ENCODE results near the gene DAPK2.
"Not testable (repeated sequence)": the region's sequence is repeated elsewhere in the genome, so short reads cannot be mapped to it uniquely, and the experiment has no call there.

The DAPK2 gene

DNA sequence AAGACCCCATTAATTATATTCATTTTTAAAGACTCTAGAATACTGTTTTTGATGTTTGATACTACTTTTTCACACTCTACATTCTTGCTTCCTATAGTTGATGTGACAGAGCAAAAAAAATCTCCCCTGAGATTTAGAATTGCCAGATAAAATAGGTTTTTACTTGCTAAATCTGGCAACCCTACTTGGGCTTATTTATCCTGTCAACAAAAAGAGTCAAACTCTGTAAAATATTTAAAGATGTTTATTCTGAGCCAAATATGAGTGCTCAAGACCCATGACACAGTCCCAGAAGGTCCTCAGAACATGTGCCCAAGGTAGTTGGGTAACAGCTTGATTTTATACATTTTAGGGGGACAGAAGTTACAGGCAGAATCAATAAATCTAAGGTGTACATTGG is 72.3 kb downstream of the DAPK2 start:
- DNase-seq (ENCODE audit: low read depth in 4 of 4, low spot score in 1 of 4) = no peak

DNA sequence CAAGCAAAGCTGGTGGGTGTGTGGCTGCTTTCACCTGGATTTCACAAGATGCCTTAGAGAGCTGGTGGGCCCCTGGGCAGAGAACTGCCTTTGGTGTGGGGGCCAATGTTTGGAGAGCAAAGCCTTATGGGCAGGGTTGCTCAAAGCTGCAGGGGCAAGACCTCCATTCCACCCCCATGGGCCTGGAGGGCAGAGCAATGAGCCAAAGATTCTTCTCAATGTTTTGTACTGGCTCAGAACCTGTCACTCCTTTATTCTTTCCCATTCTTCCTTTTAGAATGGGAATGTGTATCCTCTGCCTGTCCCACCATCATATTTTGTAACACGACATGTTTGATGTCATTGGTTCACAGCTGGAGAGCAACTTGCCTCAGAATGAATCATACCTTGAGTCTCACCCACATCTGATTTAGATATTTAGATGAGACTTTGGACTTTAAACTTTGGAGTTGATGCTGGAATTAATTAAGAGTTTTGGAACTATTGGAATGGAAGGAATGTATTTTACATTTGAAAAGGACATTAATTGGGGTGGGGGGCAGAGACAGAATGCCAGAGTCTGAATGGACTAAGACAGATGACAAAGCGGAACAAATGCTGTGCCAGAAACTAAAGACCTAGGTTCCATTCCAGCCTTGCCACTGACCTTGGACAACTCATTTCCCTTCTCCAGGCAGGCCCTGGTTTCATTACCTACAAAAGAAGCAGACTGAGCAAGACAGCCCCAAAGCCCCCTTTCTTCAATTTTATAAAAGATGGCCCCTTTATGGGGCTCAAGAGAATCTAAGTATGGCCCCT is 72.9 kb downstream of the DAPK2 start:
- no peak for DNase-seq (ENCODE audit: low read depth in 4 of 4, low spot score in 1 of 4)

DNA sequence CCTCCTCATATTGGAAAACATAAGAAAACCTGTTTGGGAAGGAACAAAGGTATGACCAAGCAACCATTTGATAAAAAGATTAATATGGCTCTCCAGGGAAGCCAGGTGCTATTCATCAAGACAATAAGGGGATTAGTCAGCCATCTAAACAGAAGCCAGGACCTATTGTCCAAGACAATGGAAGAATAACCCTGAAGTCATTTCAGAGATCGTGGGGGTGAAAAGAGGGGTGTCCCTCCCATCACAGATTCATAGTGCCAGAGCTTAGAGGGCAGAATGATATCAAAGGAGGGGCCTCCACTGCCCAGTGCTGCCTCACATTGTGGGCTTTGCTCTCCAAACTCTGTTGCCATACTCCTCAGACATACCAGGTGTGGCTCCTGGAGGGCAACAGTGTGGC is 73.5 kb downstream of the DAPK2 start:
- DNase-seq (ENCODE audit: low read depth in 4 of 4, low spot score in 1 of 4) = no peak

DNA sequence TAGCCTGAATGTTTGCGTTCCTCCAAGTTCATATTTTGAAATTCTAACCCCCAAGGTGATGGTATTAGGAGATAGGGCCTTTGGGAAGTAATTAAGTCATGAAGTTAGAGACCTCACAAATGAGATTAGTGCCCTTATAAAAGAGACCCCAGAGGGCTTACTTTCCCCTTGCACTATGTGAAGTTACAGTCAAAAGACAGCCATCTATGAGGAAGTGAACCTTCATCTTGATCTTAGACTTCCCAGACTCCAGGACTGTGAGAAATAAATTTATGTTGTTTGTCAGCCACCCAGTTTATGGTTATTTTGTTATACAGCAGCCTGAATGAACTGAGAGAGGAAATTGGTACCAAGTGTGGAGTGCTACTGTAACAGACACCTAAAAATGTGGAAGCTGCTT is 74.4 kb downstream of the DAPK2 start:
- DNase-seq (ENCODE audit: low read depth in 4 of 4, low spot score in 1 of 4) = no peak

DNA sequence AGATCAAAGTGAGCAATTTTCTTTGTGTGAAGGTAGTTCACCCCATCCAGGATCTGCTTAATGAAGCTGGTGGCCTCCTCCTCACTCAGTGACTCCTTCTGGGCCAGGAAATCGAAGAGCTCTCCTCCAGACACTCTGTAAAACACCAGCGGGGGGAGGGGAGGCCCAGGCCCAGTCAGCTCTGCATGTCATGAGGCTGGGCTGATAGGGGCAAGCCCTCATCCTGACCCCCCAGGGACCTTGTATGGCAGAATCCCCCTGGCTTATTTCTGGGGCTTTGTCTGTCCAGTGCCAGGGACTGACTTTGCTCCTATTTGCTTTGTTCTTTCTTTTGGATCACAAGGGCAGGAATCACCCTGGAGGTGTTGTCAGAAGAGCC is 74.9 kb downstream of the DAPK2 start:
- DNase-seq (ENCODE audit: low read depth in 4 of 4, low spot score in 1 of 4) = peak in 2 of 4 experiments; percentile 12 to 51

DNA sequence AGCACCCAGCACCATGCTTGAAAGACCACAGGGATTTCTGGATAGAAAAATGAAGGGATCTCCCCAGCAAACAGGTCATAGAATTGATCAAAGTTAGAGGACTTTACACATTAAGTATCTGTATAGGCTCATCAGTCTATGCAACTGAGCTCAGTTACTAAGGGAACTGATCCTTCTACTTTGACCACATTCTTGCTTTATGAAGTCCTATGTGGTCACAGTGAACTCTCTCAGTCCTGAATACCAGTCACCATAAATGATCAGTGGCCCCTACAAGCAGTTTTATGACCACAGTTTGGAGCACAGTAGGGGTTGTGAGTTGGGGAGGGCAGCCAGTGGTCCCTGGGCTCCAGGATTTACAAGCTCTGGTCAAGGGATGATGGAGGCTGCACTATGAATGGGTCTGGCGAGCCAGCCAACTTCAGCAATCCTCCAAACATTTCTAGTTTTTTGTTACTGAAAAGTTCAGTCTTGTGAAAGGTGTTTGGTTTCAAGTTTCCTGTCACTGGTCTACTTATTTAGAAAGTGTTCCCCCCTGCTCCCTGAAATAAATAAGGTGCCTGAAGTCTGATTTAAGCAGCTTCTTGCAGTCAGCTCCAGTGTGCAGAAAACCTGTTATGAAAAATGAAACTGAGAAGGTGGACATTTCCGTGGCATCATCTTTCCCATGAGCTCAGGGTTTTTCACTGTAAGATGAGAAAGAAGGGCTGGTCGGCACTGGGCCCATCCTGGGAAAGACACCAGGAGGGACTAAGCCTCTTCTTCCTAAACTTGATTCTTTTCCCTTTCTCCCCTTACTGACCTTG is 75.5 kb downstream of the DAPK2 start:
- DNase-seq (ENCODE audit: low read depth in 4 of 4, low spot score in 1 of 4) = no peak

DNA sequence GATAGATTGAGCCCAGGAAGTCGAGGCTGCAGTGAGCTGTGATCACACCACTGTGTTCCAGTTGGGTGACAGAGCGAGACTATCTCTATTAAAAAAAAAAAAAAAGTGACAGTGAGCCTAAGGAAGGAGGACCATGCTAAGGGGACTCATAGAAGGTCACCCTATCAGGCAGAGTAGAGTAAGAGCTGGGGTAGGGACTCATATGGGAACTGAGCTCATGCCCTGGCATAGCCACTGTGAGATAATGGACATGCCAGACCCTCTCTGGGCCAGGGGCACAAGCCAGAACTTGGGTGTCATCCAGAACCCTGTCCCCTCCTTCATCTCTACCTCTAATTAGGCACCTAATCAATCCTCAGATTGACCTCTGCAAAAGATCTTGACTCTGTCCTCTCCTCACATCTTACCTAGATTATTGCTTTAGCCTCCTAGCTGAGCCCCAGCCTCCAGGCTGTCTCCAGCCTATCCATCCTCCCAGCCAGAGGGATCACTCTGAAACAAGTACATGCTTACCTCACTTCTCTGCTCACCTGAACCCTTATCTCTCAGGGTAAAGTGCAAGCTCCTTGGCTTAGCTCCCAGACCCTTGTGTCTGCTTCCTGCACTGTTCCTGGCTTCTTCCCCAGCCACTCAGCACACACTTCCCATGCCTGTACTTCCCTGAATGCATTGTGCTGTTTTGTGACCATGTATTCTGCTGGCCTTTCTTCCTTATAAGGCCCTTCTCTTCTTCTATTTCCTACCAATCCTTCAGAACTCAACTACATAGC is 76.4 kb downstream of the DAPK2 start:
- no peak for DNase-seq (ENCODE audit: low read depth in 4 of 4, low spot score in 1 of 4)

DNA sequence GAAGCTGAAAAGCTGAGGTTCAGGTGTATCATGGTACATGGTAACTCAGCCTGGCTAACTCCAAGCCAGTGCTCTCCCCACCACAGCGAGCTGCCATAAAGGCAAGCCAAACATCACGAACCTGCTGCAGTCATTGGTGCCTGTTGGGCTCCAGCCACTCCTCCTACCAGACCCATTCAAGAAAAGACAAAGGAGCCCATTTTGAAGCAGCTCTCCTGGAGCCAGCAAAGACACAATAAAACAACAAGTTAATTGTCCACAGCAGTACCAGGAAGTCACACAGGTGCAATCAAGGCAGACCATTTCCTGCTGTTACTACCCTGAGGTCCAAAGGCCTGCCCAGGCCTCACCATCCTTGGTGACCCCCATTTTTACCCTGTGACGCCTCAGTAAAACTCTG is 77.6 kb downstream of the DAPK2 start:
- no peak for DNase-seq (ENCODE audit: low read depth in 4 of 4, low spot score in 1 of 4)

DNA sequence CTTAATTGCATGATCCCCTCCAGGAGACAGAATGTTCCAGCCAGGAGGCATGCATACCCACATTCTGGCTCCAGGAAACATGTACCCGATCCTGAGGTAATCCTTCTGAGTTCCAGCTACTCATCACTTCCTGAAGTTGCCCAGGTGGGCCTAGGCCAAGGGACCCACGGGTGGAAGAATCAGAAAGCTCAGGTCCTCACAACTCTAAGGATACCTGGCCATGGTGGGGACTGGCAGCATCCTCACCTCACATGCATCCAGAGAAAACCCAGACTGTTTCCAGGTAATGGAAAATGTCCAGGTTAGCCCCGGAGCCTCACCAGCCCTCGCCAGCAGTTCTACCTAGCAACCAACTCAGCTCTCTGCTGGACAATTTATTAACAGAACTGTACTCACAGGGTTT is 78.2 kb downstream of the DAPK2 start:
- no peak for DNase-seq (ENCODE audit: low read depth in 4 of 4, low spot score in 1 of 4)

DNA sequence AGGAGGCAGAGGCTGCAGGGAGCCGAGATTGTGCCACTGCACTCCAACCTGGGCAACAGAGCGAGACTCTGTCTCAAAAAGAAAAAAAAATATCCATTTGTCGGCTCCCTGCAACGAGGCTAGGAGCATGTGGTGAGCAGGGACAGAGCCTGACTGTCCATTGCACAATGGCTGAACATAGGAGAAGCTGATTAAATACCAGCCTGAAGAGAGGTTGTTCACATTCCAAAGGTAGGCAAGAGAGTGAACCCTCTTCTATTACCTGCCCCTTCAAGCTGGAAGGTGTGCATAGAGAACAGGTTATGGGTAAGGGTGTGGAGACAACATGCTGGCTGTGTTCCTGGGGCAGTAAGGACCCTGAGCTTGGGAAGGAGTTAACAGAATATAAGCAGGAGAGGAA is 78.7 kb downstream of the DAPK2 start:
- DNase-seq (ENCODE audit: low read depth in 4 of 4, low spot score in 1 of 4) = no peak

DNA sequence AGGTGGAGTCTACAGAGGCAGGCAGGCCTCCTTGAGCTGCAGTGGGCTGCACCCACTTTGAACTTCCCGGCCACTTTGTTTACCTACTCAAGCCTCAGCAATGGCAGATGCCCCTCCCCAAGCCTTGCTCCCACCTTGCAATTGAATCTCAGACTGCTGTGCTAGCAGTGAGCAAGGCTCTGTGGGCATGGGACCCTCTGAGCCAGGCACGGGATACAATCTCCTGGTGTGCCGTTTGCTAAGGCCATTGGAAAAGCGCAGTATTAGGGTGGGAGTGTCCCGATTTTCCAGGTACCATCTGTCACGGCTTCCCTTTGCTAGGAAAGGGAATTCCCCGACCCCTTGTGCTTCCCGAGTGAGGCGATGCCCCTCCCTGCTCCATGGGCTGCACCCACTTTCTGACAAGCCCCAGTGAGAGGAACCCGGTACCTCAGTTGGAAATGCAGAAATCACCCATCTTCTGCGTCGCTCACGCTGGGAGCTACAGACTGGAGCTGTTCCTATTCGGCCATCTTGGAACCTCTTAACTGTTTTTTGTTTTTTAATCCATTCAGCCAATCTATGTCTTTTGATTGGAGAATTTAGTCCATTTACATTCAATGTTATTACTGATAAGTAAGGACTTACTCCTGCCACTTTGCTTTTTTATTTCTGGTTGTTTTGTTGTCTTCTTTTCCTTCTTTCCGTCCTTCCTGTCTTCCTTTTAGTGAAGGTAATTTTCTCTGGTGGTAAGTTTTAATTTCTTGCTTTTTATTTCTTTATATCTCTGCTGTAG is 83.2 kb downstream of the DAPK2 start:
- DNase-seq (ENCODE audit: low read depth in 4 of 4, low spot score in 1 of 4) = not testable (repeated sequence)

DNA sequence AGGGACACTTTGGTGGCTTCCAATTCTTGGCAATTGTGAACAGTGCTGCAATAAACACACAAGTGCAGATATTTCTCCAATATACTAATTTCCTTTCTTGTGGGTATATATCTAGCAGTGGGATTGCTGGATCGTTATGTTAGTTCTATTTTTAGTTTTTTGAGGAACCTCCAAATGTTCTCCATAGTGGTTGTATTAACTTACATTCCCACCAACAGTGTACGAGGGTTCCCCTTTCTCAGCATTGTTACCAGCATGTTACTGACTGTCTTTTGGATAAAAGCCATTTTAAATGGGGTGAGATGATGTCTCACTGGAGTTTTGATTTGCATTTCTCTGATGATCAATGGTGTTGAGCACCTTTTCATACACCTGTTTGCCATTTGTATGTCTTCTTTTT is 92.8 kb downstream of the DAPK2 start:
- DNase-seq (ENCODE audit: low read depth in 4 of 4, low spot score in 1 of 4) = no peak

DNA sequence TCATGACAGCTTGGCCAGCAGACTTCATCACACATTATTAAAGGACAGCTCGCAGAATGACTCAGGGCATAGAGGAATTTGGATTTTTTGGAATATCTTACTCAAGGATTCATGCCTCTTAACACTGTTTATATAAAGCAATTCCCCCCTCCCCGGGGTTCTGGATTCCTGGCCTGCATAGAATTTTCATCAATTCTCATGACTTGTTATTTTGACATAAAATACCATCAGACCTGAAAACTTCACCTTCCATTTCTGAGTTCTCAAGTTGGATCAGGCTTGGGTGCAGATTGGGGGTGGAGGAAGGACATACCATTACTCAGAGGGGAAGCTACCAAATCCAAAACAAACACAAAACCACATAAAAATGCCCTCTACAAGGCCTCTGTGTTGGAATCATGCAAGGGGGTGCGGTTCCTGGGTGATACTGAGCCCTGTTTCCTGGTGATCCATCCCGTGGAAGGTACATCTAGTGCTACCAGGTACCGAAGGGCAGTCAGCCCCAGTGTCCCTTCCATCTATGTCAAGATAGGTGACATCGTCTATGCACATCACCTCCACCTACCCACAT is 95.3 kb downstream of the DAPK2 start:
- DNase-seq (ENCODE audit: low read depth in 4 of 4, low spot score in 1 of 4) = no peak

DNA sequence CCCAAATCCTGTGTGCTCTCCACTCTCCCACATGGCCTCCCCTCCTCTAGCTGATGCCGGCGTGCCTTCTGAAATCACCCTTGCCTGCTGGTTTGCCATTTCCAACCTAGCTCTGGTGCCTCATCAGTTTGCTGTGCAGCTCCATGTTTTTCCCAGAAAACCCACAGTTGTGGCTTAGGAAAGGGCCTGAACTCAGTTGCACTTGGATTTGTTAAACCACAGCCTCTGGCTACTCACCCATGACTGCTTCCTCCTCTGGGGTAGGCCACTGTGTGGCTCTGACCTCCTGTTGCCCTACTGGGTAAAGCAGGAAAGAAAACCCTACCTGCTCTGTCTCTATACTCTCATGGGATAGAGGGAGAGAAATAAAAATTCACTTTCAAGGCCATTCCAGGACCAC is 97.3 kb downstream of the DAPK2 start:
- DNase-seq (ENCODE audit: low read depth in 4 of 4, low spot score in 1 of 4) = no peak

DNA sequence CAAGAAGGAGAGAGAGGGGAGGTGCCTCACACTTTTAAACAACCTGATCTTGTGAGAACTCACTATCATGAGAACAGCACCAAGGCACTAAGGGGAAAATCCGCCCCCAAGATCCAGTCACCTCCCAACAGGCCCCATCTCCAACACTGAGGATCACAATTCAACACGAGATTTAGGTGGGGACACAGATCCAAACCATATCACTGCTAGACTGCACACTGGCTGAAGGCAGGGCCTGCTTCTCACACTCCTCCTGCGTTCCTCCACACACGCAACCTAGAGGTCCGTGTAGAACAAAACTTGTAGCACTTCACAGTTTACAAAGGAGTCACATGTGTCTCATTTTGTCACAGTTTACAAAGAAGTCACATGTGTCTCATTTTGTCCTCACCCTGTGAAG is 97.8 kb downstream of the DAPK2 start:
- DNase-seq (ENCODE audit: low read depth in 4 of 4, low spot score in 1 of 4) = no peak

DNA sequence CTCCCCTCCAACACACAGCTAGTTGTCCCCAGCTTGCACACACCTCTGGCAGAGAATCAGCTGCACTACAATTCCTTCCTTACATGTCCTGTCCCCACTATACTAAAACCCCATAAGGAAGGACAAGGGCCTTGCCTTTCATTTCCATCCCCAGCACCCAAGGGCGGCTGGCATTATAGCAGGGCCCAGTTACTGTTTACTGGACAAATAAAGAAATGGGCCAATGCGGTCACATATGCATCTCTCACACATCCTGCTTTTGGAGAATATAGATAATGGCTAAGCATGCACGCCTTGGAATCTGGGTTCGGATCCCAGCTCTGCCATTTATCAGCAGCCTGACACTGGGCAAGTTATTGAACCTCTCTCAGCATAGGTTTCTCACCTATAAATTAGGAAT is 99.1 kb downstream of the DAPK2 start:
- no peak for DNase-seq (ENCODE audit: low read depth in 4 of 4, low spot score in 1 of 4)

DNA sequence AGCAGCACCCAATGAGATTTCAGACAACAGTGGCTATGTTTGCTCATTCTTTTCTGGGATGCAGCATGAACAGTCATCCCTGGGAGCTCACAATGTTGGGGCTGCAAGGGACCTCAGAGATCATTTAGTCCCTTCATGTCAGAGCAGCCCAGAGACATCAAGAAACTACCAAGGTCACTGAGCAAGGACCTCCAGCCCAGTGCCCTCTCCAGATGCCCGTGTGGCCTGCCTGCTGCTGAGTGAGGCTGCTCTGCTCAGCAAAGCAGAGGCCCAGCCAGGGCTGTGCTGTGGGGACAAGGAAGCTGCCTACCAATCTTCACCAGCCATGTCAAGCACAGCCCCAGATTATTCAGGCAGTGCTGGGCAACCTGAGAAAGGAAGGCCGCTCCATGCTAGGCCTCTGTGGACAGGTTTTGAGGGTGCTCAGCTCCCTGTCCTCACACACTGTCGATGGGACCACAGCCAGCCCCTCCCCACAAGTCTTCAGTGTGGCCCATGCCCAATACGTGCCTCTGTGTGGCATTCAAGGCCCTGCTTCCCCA is 99.7 kb downstream of the DAPK2 start:
- DNase-seq (ENCODE audit: low read depth in 4 of 4, low spot score in 1 of 4) = no peak

DNA sequence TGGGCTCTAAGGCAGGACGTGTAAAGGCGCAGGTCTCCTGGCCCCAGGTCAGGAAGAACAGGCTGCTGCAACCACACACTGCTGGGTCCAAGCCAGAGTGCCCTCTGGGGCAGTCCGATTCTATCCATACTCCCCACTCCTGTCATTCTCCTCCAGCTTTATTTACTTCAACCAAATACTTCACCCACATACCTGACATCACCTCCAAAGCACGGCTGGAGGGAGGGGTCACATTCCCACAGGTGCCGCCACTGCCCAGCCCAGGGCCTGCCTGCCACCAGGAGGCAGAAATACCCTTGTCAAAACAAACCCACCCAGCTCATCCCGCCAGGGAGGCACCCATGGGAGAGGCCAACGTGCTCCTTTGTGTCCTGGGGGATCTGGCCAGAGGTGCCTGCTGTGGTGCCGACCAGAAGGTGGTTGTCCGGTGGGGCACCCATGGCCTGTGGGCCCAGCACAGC is 100.4 kb downstream of the DAPK2 start:
- no peak for DNase-seq (ENCODE audit: low read depth in 4 of 4, low spot score in 1 of 4)

DNA sequence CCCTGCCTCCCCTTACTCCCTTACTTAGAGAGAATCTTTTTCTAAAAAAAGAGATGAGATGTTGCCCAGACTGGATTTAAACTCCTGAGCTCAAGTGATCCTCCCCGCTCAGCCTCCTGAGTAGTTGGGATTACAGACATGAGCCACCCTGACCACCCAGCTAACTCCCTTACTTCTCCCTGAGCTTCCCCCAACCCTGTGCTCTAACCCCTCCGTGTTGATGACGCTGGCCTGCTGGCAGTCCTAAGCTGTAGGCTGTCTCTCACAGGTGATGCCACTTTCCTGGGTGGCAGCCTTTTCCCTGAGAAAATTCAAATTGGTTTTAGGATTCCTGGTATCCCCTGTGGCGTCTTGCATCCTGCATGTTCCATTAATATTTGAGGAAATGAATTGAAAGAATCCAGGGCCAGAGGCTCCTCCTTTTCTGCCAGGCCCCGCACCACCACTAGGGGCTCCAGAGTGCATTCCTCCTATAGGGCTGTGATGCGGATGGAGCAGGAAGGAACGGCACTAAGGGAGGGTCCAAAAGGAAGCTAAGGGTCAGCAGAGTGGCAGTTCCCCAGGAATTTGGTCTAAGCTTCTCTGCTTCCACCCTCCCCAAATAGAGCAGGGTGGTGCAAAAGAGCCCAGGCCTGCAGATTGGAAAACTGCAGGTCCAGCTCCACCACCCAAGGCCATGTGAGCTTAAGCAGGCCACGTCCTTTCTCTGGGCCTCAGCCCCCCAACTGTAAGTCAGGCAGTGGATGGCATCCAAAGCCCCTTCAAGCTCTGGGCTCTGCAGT is 101.1 kb downstream of the DAPK2 start:
- peak; percentile 29 to 44 (median 38) for DNase-seq (ENCODE audit: low read depth in 4 of 4, low spot score in 1 of 4)

DNA sequence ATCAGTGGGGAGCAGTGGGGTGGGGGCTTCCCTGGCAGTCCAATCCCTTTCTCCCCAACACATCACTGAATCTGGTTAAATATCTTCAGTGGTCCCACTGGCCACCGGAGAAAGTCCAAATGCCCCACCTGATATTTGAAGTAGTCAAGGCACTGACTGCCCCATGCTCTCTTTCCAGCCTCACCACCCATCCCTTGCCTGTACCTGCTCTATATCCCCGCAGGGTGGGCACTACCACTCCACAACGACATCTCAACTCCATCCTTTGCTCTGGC is 101.7 kb downstream of the DAPK2 start:
- DNase-seq (ENCODE audit: low read depth in 4 of 4, low spot score in 1 of 4) = no peak
